Fibroblast of lung (primary cell): ENCODE measurements around the gene BUD13. TPM values are rescaled to one million over a fixed set of nuclear protein-coding genes. Genes with fewer than 3 reads are reported as not detected.

ENCODE experiments used
- DNase-seq, 2 donors: peaks; one replicate each; pipeline versions ENCODE4 v3.0.0 to v3.0.0-alpha.2; 2010; ENCODE audit warnings: low read depth in 2 of 2
- H2AFZ ChIP-seq: 2 replicates; pipeline ENCODE4 v1.5.1; 2012; ENCODE audit warnings: low read length, control low read depth, inconsistent platforms
- H3K27ac ChIP-seq: 2 replicates; pipeline ENCODE4 v1.5.1; 2011; ENCODE audit warnings: low read length, control low read depth; ENCODE audit not compliant: insufficient read depth
- H3K27me3 ChIP-seq: 2 replicates; pipeline ENCODE4 v1.5.1; 2011; ENCODE audit warnings: mild to moderate bottlenecking, low read length; ENCODE audit not compliant: control insufficient read depth, insufficient read depth
- H3K36me3 ChIP-seq: 2 replicates; pipeline ENCODE4 v1.5.1; 2011; ENCODE audit warnings: low read length; ENCODE audit not compliant: control insufficient read depth, insufficient read depth
- H3K4me1 ChIP-seq: 2 replicates; pipeline ENCODE4 v1.5.1; 2011; ENCODE audit warnings: low read length; ENCODE audit not compliant: control insufficient read depth, insufficient read depth; ENCODE audit errors: extremely low read depth
- H3K4me2 ChIP-seq: 2 replicates; pipeline ENCODE4 v1.5.1; 2011; ENCODE audit warnings: low read length, control low read depth; ENCODE audit not compliant: insufficient read depth; ENCODE audit errors: extremely low read depth
- H3K4me3 ChIP-seq, 4 experiments: fragments of 200-600 bp in 1 of 4; sonication (generic) in 1 of 4; replicated peaks in 1 of 4; 2 replicates each; pipeline ENCODE4 v1.5.1; 2011 to 2016; ENCODE audit warnings: low read length in 4 of 4, low read depth in 3 of 4, mild to moderate bottlenecking in 3 of 4, control low read depth in 2 of 4, inconsistent platforms in 1 of 4, mixed read lengths in 1 of 4; ENCODE audit not compliant: insufficient read depth in 1 of 4; ENCODE audit errors: control extremely low read depth in 1 of 4
- H3K79me2 ChIP-seq: 2 replicates; pipeline ENCODE4 v1.5.1; 2012; ENCODE audit warnings: mild to moderate bottlenecking, low read length, inconsistent platforms; ENCODE audit not compliant: control insufficient read depth, insufficient read depth
- H3K9ac ChIP-seq: 2 replicates; pipeline ENCODE4 v1.5.1; 2011; ENCODE audit warnings: mild to moderate bottlenecking, low read length, control low read depth; ENCODE audit not compliant: insufficient read depth
- H3K9me3 ChIP-seq: 2 replicates; pipeline ENCODE4 v1.5.1; 2012; ENCODE audit warnings: low read depth, low read length; ENCODE audit not compliant: control insufficient read depth, insufficient read depth
- H4K20me1 ChIP-seq: 2 replicates; pipeline ENCODE4 v1.5.1; 2011; ENCODE audit warnings: low read length; ENCODE audit not compliant: control insufficient read depth, insufficient read depth; ENCODE audit errors: extremely low read depth
- CTCF ChIP-seq, 2 donors: IDR thresholded peaks in 1 of 2; conservative IDR thresholded peaks in 1 of 2; 1 replicate in 1 of 2; 2 replicates in 1 of 2; pipeline ENCODE4 v1.5.1; 2011 to 2012; ENCODE audit warnings: low read length in 2 of 2, control low read depth in 1 of 2, inconsistent platforms in 1 of 2, low read depth in 1 of 2, mild to moderate bottlenecking in 1 of 2
- EZH2 ChIP-seq: IDR thresholded peaks from 2 replicates; pipeline ENCODE4 v1.5.1; 2012; ENCODE audit warnings: low read length, control low read depth, mild to moderate bottlenecking; ENCODE audit errors: missing control alignments
- polyA plus RNA-seq, 2 donors: library from polyadenylated mRNA; depleted of rRNA in 1 of 2; stranded (reverse) in 1 of 2; unstranded in 1 of 2; fragments of >200 nt; gene quantifications; 2 replicates each; pipeline ENCODE4 v1.2.1, GENCODE V29; 2011 to 2012; ENCODE audit warnings: missing spikeins in 1 of 2
- total RNA-seq: library from RNA; depleted of rRNA; stranded (reverse); fragments of >200 nt; gene quantifications from 2 replicates; pipeline ENCODE4 v1.2.1, GENCODE V29; 2014

BUD13 gene
- total and polyA plus RNA-seq, 2 donors (not counting 1 experiment from before 2014, with no cell fraction given): 12.7 to 13.0 TPM

GRCh38 chr11:116794851-116795250, 22.1 kb upstream of the BUD13 start:
- Histone ChIP-seq H3K4me1 (peaks cover 9% of the 10 kb centered on the region), H3K4me2 (no peak overlapping the region), H3K79me2 (no peaks in the 10 kb centered on the region), H3K27ac (no peak overlapping the region), H3K27me3 (no peaks in the 10 kb centered on the region), H4K20me1 (no peaks in the 10 kb centered on the region), H3K36me3 (no peaks in the 10 kb centered on the region), H2AFZ (no peak overlapping the region), H3K9me3 (no peaks in the 10 kb centered on the region), H3K4me3 (no peak overlapping the region), H3K9ac (no peak overlapping the region)
- DNase-seq: no peak
- no peak for TF ChIP-seq EZH2
- no peak for TF ChIP-seq CTCF (conservative IDR thresholded peaks at IDR 0.05 in 1 of 2, IDR thresholded peaks at IDR 0.05 in 1 of 2; ENCODE audit: low read depth in 1 of 2, low read length in 2 of 2)

DNA sequence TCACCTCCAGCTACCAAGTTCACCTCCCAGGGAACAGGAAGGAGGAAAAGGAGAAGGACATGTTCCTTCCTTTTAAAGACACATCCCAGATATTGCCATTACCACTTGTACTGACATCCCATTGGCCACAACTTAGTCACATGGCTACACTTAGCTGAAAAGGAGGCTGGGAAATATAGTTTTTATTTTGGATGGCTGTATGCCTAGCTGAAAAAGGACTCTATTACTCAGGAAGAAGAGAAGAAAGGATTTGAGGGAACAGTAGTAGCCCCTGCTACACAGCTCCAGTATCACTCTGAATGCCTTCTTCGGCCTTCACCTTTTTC, 20.9 kb upstream of the BUD13 start:
- Histone ChIP-seq H3K27ac (no peak overlapping the region), H3K36me3 (no peaks in the 10 kb centered on the region), H3K27me3 (no peaks in the 10 kb centered on the region), H2AFZ (peak overlapping the region; percentile 39), H3K4me3 (no peak overlapping the region), H4K20me1 (no peaks in the 10 kb centered on the region), H3K4me2 (no peak overlapping the region), H3K9ac (no peak overlapping the region), H3K4me1 (peaks cover 9% of the 10 kb centered on the region), H3K79me2 (no peaks in the 10 kb centered on the region), H3K9me3 (no peaks in the 10 kb centered on the region)
- TF ChIP-seq EZH2 (no peak), CTCF (conservative IDR thresholded peaks at IDR 0.05 in 1 of 2, IDR thresholded peaks at IDR 0.05 in 1 of 2; ENCODE audit: low read depth in 1 of 2, low read length in 2 of 2) (no peak)
- peak in 1 of 2 donors; percentile 34 for DNase-seq

- Histone ChIP-seq H2AFZ (peak overlapping the region; percentile 39), H3K4me2 (peak overlapping the region; percentile 2), H3K79me2 (no peaks in the 10 kb centered on the region), H3K27ac (no peak overlapping the region), H3K36me3 (no peaks in the 10 kb centered on the region), H3K9me3 (no peaks in the 10 kb centered on the region), H3K9ac (no peak overlapping the region), H4K20me1 (no peaks in the 10 kb centered on the region), H3K27me3 (no peaks in the 10 kb centered on the region), H3K4me1 (peaks cover 9% of the 10 kb centered on the region), H3K4me3 (no peak overlapping the region)
- DNase-seq: peak in 1 of 2 donors; percentile 85
- TF ChIP-seq EZH2: no peak
- no peak for TF ChIP-seq CTCF (conservative IDR thresholded peaks at IDR 0.05 in 1 of 2, IDR thresholded peaks at IDR 0.05 in 1 of 2; ENCODE audit: low read depth in 1 of 2, low read length in 2 of 2)
Measured at GRCh38 chr11:116792869-116793771, 20.3 kb upstream of the BUD13 start.
